Loucy (cell line): Measurements from ENCODE around the gene BMERB1.

Experiments used
- H2AFZ ChIP-seq: fragments of 200-600 bp; sonication (generic); 2 replicates; pipeline ENCODE4 v1.6.0; 2016; ENCODE audit warnings: antibody characterized with exemption, mild to moderate bottlenecking, low read length, moderate library complexity
- H3F3A ChIP-seq: fragments of 200-600 bp; 2 replicates; pipeline ENCODE4 v1.6.0; 2016; ENCODE audit warnings: antibody characterized with exemption, low read depth, mild to moderate bottlenecking
- H3K27me3 ChIP-seq: fragments of 200-600 bp; sonication (generic); 2 replicates; pipeline ENCODE4 v1.6.1; 2014; ENCODE audit warnings: low read length, mild to moderate bottlenecking; ENCODE audit not compliant: insufficient read depth, poor library complexity, severe bottlenecking
- H3K36me3 ChIP-seq: fragments of 200-600 bp; sonication (generic); 2 replicates; pipeline ENCODE4 v1.6.1; 2016; ENCODE audit warnings: low read length; ENCODE audit not compliant: insufficient read depth
- H3K4me1 ChIP-seq: fragments of 200-600 bp; sonication (generic); 2 replicates; pipeline ENCODE4 v1.5.1; 2014; ENCODE audit warnings: low read length, mild to moderate bottlenecking; ENCODE audit not compliant: insufficient read depth, poor library complexity, severe bottlenecking
- H3K4me2 ChIP-seq: fragments of 200-600 bp; sonication (generic); 2 replicates; pipeline ENCODE4 v1.6.0; 2014; ENCODE audit warnings: antibody characterized with exemption, low read length, low read depth, mild to moderate bottlenecking; ENCODE audit not compliant: poor library complexity, severe bottlenecking
- H3K4me3 ChIP-seq: fragments of 200-600 bp; sonication (generic); 2 replicates; pipeline ENCODE4 v1.5.1; 2014; ENCODE audit warnings: low read length, mild to moderate bottlenecking, mixed read lengths; ENCODE audit not compliant: poor library complexity, severe bottlenecking
- H3K79me2 ChIP-seq: fragments of 200-600 bp; sonication (generic); 2 replicates; pipeline ENCODE4 v1.6.1; 2014; ENCODE audit warnings: low read length; ENCODE audit not compliant: insufficient read depth
- H3K9ac ChIP-seq: fragments of 200-600 bp; sonication (generic); 2 replicates; pipeline ENCODE4 v1.6.0; 2014; ENCODE audit warnings: mild to moderate bottlenecking, low read depth, low read length, moderate library complexity; ENCODE audit not compliant: poor library complexity, severe bottlenecking
- H3K9me2 ChIP-seq: fragments of 200-600 bp; sonication (generic); replicated peaks from 2 replicates; pipeline ENCODE4 v1.6.1; 2016; ENCODE audit warnings: low read depth, low read length, mixed read lengths
- H3K9me3 ChIP-seq: fragments of 200-600 bp; sonication (generic); 2 replicates; pipeline ENCODE4 v1.6.1; 2014; ENCODE audit warnings: mild to moderate bottlenecking, antibody characterized with exemption, low read length, low read depth; ENCODE audit not compliant: insufficient read depth
- H4K20me1 ChIP-seq: fragments of 200-600 bp; sonication (generic); 2 replicates; pipeline ENCODE4 v1.6.0; 2014; ENCODE audit warnings: antibody characterized with exemption, low read length, mild to moderate bottlenecking; ENCODE audit not compliant: insufficient read depth, poor library complexity, severe bottlenecking
- CTCF ChIP-seq: fragments of 200-600 bp; sonication (generic); conservative IDR thresholded peaks from 2 replicates; pipeline ENCODE4 v1.5.1; 2014; ENCODE audit warnings: mild to moderate bottlenecking, antibody characterized with exemption, low read length
- EZH2phosphoT487 ChIP-seq: fragments of 200-600 bp; IDR thresholded peaks from 2 replicates; pipeline ENCODE4 v1.6.1; 2018; ENCODE audit warnings: antibody characterized with exemption, mild to moderate bottlenecking, moderate library complexity, borderline replicate concordance

The BMERB1 gene

GRCh38 chr16:15593235-15593634 lies 158.8 kb downstream of the BMERB1 start:
- TF ChIP-seq EZH2phosphoT487 = no peak
- TF ChIP-seq CTCF = no peak
- no peaks in the 10 kb centered on the region for H3K9me3 ChIP-seq
- no peak overlapping the region for H3K9ac ChIP-seq

GRCh38 chr16:15594711-15595320 lies 160.4 kb downstream of the BMERB1 start:
- Histone ChIP-seq H2AFZ (no peak overlapping the region), H3K4me3 (no peak overlapping the region), H3K79me2 (no peaks in the 10 kb centered on the region), H3K36me3 (peaks cover 19% of the 10 kb centered on the region; the same call in 1 of the 2 replicates), H3F3A (no peaks in the 10 kb centered on the region), H3K9me2 (no peaks in the 10 kb centered on the region), H4K20me1 (no peaks in the 10 kb centered on the region), H3K27me3 (no peaks in the 10 kb centered on the region), H3K4me1 (peaks cover 3% of the 10 kb centered on the region), H3K9ac (no peak overlapping the region), H3K4me2 (no peak overlapping the region), H3K9me3 (no peaks in the 10 kb centered on the region)
- TF ChIP-seq CTCF (no peak), EZH2phosphoT487 (no peak)

More at GRCh38 chr16:15593235-15593634, 158.8 kb downstream of the BMERB1 start:
- Histone ChIP-seq H3K4me1 (peaks cover 3% of the 10 kb centered on the region), H3K4me2 (no peak overlapping the region), H3K36me3 (peaks cover 13% of the 10 kb centered on the region; the same call in 1 of the 2 replicates), H4K20me1 (no peaks in the 10 kb centered on the region), H3K9me2 (no peaks in the 10 kb centered on the region), H2AFZ (no peak overlapping the region), H3K27me3 (no peaks in the 10 kb centered on the region), H3K4me3 (no peak overlapping the region), H3F3A (no peaks in the 10 kb centered on the region), H3K79me2 (no peaks in the 10 kb centered on the region)

DNA sequence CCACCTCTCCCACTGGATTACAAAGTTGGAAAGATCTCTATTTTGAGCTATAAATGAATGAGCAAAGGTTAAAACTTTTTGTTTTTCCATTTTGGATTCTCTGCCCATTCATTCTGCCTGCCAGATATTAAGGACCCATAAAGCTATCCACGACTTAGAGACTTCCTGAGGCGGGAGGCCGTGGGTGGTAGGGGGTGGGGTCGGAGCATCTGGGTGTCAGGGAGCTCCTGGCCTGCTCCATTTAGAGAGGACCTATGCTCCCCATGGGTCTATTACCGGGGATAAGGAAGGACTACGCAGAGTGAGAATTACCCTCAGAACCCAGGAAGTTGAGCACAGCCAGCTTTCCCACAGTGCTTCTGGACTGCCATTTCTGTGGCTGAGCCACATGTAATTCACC lies 162.7 kb downstream of the BMERB1 start:
- Histone ChIP-seq H3K79me2 (no peaks in the 10 kb centered on the region), H3K4me1 (peaks cover under 1% of the 10 kb centered on the region), H3K9ac (no peak overlapping the region), H3K27me3 (no peaks in the 10 kb centered on the region), H3K9me3 (no peaks in the 10 kb centered on the region), H3K36me3 (peaks cover 42% of the 10 kb centered on the region; the same call in 1 of the 2 replicates), H2AFZ (no peak overlapping the region), H3K9me2 (no peaks in the 10 kb centered on the region), H3F3A (no peaks in the 10 kb centered on the region), H3K4me2 (no peak overlapping the region), H4K20me1 (no peaks in the 10 kb centered on the region), H3K4me3 (no peak overlapping the region)
- TF ChIP-seq CTCF (no peak), EZH2phosphoT487 (no peak)
